Measurements from ENCODE around the gene FHOD1. TPM values are rescaled to one million over a fixed set of nuclear protein-coding genes. Genes with fewer than 3 reads are reported as not detected.

FHOD1 gene
- total and polyA plus RNA-seq, 9 of the 15 experiments (the other 6 are each of a cell fraction or from before 2014, with no cell fraction given), result 18.7 to 126 (median 32.3) TPM

DNA sequence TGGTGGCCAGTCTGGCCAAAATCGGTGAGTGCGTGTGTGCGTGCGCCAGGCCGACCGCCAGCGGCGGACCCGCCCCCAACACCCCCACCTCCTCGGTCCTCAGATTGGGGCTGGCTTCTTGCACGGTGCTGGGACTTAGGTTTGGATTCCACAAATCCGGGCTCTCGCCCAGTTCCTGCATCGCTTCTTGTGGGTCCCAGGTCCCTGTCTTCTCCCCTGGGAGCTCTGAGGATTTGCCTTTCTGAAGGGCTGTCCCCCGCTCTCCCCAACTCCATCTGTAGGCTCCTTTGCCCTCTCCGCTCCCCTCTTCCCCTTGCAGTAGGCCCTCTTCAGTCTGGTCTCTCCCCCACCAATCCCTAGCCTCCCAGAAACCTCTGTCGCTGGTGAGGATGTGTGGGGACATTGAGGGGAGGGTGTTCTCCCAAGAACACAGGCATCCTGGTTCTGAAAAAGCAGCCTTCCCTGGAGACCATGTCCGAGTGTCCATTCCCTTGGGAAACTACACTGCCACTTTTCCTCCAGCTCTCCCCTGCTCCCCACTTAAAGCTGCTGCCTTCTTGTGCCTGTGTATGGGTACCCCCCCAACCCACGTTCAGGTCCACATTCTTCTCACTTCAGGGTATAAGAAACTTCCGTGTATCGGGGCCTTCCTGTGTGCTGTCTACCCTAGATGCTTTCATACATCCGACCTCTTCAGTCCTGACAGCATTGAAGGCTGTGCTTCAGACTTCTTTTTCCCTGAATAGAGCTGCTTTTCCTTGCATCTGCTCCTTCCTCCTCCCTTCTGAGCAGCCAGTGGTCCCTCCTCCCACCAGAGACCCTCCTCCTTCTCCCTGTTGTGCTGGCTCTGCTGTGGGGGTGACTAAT lies 2.1 kb upstream of the FHOD1 start:
- Histone ChIP-seq H3K4me2 (ENCODE audit: insufficient read depth, low read length) (peak overlapping the region; percentile 76), H3K79me2 (ENCODE audit: control insufficient read depth, insufficient read depth, low read length) (peaks cover 28% of the 10 kb centered on the region), H3K9me3 (replicated peaks; ENCODE audit: control insufficient read depth, insufficient read depth, low read depth, low read length) (no peaks in the 10 kb centered on the region), H3K27ac (ENCODE audit: extremely low read depth, low read depth, low read length) (no peak overlapping the region), H2AFZ (ENCODE audit: low read depth, low read length) (peak overlapping the region; percentile 86), H3K9me1 (ENCODE audit: control insufficient read depth, insufficient read depth, low read length) (no peaks in the 10 kb centered on the region), H3K9ac (ENCODE audit: insufficient read depth in 1 of 2, low read depth in 2 of 2, low read length in 2 of 2) (peak overlapping the region; percentile 63 to 91), H3K4me3 (peak overlapping the region; percentile 43), H3K36me3 (ENCODE audit: control insufficient read depth, insufficient read depth, low read length) (peaks cover 8% of the 10 kb centered on the region; the same call in 1 of the 3 replicates), H3K27me3 (ENCODE audit: control insufficient read depth in 2 of 2, insufficient read depth in 2 of 2, low read length in 2 of 2) (no peaks in the 10 kb centered on the region), H3K4me1 (replicated peaks in 1 of 2; ENCODE audit: control insufficient read depth in 2 of 2, insufficient read depth in 2 of 2, low read length in 2 of 2) (peaks cover 29 to 53% of the 10 kb centered on the region in 2 experiments), H4K20me1 (replicated peaks; ENCODE audit: control insufficient read depth, insufficient read depth, low read length) (no peaks in the 10 kb centered on the region)
- peak; percentile 29 for FAIRE-seq
- POLR2A ChIA-PET, result interaction anchor here (0.5 to 1.2 kb wide), 4 partner anchors 9 to 152 kb away, joined by 3 to 4 read pairs (median 4); no protein-coding TSS in a partner anchor
- in situ Hi-C loops (cut with MboI) (loop anchor here (5.0 kb wide), 1 partner anchor 93 kb away; no protein-coding TSS in a partner anchor), intact Hi-C loops (cut with micrococcal nuclease) (loop anchor here (5.0 to 10.0 kb wide), 2 partner anchors 275 to 297 kb away; no protein-coding TSS in a partner anchor)
- 34% methylated on average over 18 of the region's 22 CpGs for WGBS (ENCODE audit: insufficient coverage, low coverage, missing lambda C conversion rate)
- no TSS peak for BruUV-seq (replicated peaks)
- CTCF ChIA-PET (ENCODE audit: low intra/inter-chr PET ratio), result no interaction called here
- peak in 1 of 4 experiments; percentile 45 for DNase-seq (ENCODE audit: extremely low read depth in 1 of 4, low spot score in 3 of 4)
- ATAC-seq, result no peak
- TF ChIP-seq SMARCC2 (IDR thresholded peaks at IDR 0.05; ENCODE audit: low read depth) (no peak), FOXA3 (CRISPR knock-in tag; conservative IDR thresholded peaks at IDR 0.05 in 1 of 2, IDR thresholded peaks at IDR 0.05 in 1 of 2) (no peak), HCFC1 (IDR thresholded peaks at IDR 0.05; ENCODE audit: low read depth, low read length) (no peak), CTBP1 (IDR thresholded peaks at IDR 0.05; ENCODE audit: borderline replicate concordance) (peak; percentile 4; the same call in 1 of the 2 replicates), POLR2G (IDR thresholded peaks at IDR 0.05; ENCODE audit: low read depth, low read length) (peak; percentile 20; the same call in 1 of the 2 replicates), ZBTB7A (IDR thresholded peaks at IDR 0.05; ENCODE audit: borderline replicate concordance, control insufficient read depth, low read depth, low read length) (0 out of 2 replicates have a peak, but pooled peaks have one; percentile 21), ZNF143 (CRISPR knock-in tag; IDR thresholded peaks at IDR 0.05) (no peak), BRD4 (IDR thresholded peaks at IDR 0.05) (no peak), SRF (CRISPR knock-in tag; IDR thresholded peaks at IDR 0.05) (no peak), HDAC6 (IDR thresholded peaks at IDR 0.05; ENCODE audit: low read depth, low read length) (no peak), TAF1 (IDR thresholded peaks at IDR 0.05; ENCODE audit: control insufficient read depth, extremely low read depth, insufficient read depth, low read length, severe bottlenecking) (peak; percentile 30), ZNF263 (CRISPR knock-in tag; IDR thresholded peaks at IDR 0.05; ENCODE audit: borderline replicate concordance) (peak; percentile 70), NR2C1 (IDR thresholded peaks at IDR 0.05) (no peak), NR2C1 (tag; IDR thresholded peaks at IDR 0.05) (no peak), CGGBP1 (CRISPR knock-in tag; IDR thresholded peaks at IDR 0.05) (no peak), NKRF (IDR thresholded peaks at IDR 0.05; ENCODE audit: borderline replicate concordance) (no peak)
- TF ChIP-seq, protein P1, sequence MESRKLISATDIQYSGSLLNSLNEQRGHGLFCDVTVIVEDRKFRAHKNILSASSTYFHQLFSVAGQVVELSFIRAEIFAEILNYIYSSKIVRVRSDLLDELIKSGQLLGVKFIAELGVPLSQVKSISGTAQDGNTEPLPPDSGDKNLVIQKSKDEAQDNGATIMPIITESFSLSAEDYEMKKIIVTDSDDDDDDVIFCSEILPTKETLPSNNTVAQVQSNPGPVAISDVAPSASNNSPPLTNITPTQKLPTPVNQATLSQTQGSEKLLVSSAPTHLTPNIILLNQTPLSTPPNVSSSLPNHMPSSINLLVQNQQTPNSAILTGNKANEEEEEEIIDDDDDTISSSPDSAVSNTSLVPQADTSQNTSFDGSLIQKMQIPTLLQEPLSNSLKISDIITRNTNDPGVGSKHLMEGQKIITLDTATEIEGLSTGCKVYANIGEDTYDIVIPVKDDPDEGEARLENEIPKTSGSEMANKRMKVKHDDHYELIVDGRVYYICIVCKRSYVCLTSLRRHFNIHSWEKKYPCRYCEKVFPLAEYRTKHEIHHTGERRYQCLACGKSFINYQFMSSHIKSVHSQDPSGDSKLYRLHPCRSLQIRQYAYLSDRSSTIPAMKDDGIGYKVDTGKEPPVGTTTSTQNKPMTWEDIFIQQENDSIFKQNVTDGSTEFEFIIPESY (CRISPR knock-in tag; IDR thresholded peaks at IDR 0.05), result peak; percentile 95

Measured in K562 (cell line).